ENCODE results near the gene MACROD1.

Gene MACROD1

GRCh38 chr11:64083398-64084080, 82.4 kb downstream of the MACROD1 start:
- no peak for DNase-seq (ENCODE audit: low read depth, low spot score)
- TF ChIP-seq, protein P1, sequence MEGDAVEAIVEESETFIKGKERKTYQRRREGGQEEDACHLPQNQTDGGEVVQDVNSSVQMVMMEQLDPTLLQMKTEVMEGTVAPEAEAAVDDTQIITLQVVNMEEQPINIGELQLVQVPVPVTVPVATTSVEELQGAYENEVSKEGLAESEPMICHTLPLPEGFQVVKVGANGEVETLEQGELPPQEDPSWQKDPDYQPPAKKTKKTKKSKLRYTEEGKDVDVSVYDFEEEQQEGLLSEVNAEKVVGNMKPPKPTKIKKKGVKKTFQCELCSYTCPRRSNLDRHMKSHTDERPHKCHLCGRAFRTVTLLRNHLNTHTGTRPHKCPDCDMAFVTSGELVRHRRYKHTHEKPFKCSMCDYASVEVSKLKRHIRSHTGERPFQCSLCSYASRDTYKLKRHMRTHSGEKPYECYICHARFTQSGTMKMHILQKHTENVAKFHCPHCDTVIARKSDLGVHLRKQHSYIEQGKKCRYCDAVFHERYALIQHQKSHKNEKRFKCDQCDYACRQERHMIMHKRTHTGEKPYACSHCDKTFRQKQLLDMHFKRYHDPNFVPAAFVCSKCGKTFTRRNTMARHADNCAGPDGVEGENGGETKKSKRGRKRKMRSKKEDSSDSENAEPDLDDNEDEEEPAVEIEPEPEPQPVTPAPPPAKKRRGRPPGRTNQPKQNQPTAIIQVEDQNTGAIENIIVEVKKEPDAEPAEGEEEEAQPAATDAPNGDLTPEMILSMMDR (IDR thresholded peaks at IDR 0.05; ENCODE audit: insufficient read depth, low read length, missing control alignments) = no peak
- CTCF ChIA-PET = no interaction called here
- no peak overlapping the region for H3K4me3 ChIP-seq (ENCODE audit: low read depth, low read length)
- POLR2A ChIA-PET = no interaction called here

DNA sequence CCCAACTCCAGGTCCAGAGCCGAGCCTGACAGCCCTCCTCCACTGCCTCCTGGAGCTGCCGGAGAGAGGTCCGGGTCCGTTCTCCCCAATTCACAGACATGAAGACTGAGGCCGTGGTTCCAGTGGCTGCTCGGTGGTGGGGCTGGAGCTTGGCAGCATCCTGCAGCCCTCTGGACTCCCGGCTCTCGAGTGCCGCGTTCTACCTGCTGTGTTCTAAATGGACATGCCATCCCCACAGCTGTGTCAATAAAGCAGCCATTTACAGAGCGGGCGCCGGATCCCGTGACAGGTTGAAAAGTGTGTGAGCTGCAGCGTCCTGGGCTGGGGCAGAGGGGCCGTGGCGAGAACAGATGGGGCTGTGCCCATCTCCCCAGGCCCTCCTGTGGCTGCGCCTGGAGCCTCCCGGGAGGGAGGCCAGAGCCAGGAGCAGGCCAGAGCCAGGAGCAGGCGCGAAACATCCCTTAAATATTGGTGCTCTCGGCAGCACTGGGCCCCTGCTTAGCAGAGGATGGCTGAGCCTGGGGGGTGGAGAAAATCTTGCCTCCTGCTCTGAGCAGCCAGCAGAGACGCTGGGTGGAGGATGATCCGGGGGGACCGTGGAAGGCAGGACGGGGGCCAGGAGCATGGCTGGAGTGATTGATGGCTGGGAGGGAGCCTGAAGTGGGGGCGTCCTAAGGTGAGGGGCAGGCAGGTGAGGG, 84.0 kb downstream of the MACROD1 start:
- CTCF ChIA-PET = no interaction called here
- DNase-seq (ENCODE audit: low read depth, low spot score) = no peak
- TF ChIP-seq, protein P1 (IDR thresholded peaks at IDR 0.05; ENCODE audit: insufficient read depth, low read length, missing control alignments) = no peak
- POLR2A ChIA-PET = no interaction called here
- no peak overlapping the region for H3K4me3 ChIP-seq (ENCODE audit: low read depth, low read length)

- POLR2A ChIA-PET = no interaction called here
- TF ChIP-seq, protein P1 (IDR thresholded peaks at IDR 0.05; ENCODE audit: insufficient read depth, low read length, missing control alignments) = no peak
- H3K4me3 ChIP-seq (ENCODE audit: low read depth, low read length) = no peak overlapping the region
- no peak for DNase-seq (ENCODE audit: low read depth, low spot score)
- CTCF ChIA-PET = no interaction called here
These were observed 85.5 kb downstream of the MACROD1 start for GRCh38 chr11:64080390-64080789.

DNA sequence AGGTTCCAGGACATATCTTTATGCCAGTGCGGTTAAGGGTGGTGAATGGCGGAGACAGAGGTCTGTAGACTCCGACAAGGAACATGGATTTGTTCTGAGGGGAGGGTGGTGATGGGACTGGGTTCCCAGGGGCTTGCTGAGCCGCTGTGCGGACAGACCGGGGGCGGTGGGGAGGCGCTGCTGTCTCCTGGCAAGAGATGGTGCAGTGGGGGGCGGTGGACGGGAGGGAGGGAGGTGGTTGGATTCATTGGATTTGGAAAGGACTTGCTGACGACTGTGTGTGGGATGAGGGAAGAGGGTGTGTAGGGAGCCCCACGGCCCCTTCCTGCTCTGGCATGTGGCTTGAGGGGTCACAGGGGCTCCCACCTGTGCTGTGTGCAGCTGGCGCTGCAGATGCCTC, 87.0 kb downstream of the MACROD1 start:
- no peak overlapping the region for H3K4me3 ChIP-seq (ENCODE audit: low read depth, low read length)
- POLR2A ChIA-PET = no interaction called here
- no peak for DNase-seq (ENCODE audit: low read depth, low spot score)
- TF ChIP-seq, protein P1 (IDR thresholded peaks at IDR 0.05; ENCODE audit: insufficient read depth, low read length, missing control alignments) = no peak
- CTCF ChIA-PET = no interaction called here

DNA sequence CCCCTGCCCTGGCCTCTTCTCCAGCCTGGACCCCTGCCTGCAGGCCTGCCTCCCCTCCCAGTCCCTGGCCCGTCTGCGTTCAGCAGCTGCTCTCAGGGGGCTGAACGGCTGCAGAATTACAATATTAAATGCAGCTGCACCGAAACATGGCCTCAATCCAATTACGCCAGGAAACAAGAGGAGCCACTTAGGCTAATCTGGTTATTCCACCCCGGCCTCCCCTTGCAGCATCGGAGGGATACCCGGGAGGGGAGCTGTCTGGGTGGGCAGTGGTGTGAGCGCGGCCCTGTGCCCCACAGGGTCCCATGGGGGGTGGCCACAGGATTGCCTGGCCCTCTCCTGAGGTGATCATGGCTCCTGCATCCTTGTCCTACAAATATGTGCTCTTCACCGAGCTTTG, 87.6 kb downstream of the MACROD1 start:
- TF ChIP-seq, protein P1 (IDR thresholded peaks at IDR 0.05; ENCODE audit: insufficient read depth, low read length, missing control alignments) = no peak
- POLR2A ChIA-PET = no interaction called here
- no peak overlapping the region for H3K4me3 ChIP-seq (ENCODE audit: low read depth, low read length)
- DNase-seq (ENCODE audit: low read depth, low spot score) = no peak
- CTCF ChIA-PET = interaction anchor here (1.5 kb wide), 1 partner anchor 10 kb away, joined by 3 read pairs; no protein-coding TSS in a partner anchor

DNA sequence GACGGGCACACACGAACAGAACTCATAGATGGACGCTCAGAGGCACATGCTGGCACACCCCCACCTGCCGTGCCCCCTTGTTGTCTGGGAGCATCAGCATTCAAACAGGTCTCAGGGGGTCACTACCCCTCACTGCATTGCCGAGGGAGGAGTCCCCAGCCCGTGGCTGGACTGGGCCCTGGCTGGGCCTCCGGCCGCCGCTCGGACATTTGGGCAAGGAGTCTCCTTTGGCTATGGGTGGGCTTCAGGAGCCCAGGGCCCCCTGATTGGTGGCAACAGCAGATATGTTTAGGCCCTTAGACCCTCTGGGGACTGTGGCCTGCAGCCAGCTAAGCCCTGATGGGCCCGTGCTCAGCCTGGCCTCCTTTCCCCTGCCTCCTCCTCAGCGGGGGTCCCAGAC, 88.3 kb downstream of the MACROD1 start:
- TF ChIP-seq, protein P1 (IDR thresholded peaks at IDR 0.05; ENCODE audit: insufficient read depth, low read length, missing control alignments) = no peak
- no peak overlapping the region for H3K4me3 ChIP-seq (ENCODE audit: low read depth, low read length)
- ChIA-PET CTCF (interaction anchor here (1.5 kb wide), 1 partner anchor 10 kb away, joined by 3 read pairs; no protein-coding TSS in a partner anchor), POLR2A (no interaction called here)
- DNase-seq (ENCODE audit: low read depth, low spot score) = no peak
